HCT116 (cell line): ENCODE measurements around the gene LYPD6. TPM values are rescaled to one million over a fixed set of nuclear protein-coding genes. Genes with fewer than 3 reads are reported as not detected.
A peak's percentile ranks its signal among the peaks of the same experiment; 100 is the strongest.

Experiments
- ATAC-seq: fragments of 200-7000 bp; cut with Tn5 transposase; 2 replicates; pipeline ENCODE4 v1.9.1; 2020; ENCODE audit warnings: mild to moderate bottlenecking, moderate library complexity
- BruUV-seq: library from RNA; stranded (reverse); fragments of 400-500 nt; replicated peaks from 2 replicates; lab custom pipeline; 2021; lab: Mats Ljungman, UMichigan
- CTCF ChIA-PET: fragments of 300-600 bp; sonication (Branson Sonifier 250); formaldehyde crosslinking; loops from one replicate; lab custom pipeline; 2021; ENCODE audit warnings: antibody characterized with exemption; lab: Charles Lee
- POLR2A ChIA-PET: fragments of 300-600, 350-600 bp; sonication (Branson Sonifier 250); formaldehyde crosslinking; loops from one replicate; lab custom pipeline; 2021; ENCODE audit warnings: antibody characterized with exemption; lab: Charles Lee
- RAD21 ChIA-PET, 2 experiments: fragments of 300-600 bp; sonication (Branson Sonifier 250); formaldehyde crosslinking; loops; one replicate each; lab custom pipeline; 2023; ENCODE audit warnings: low total read pairs in 2 of 2; ENCODE audit not compliant: uncharacterized antibody in 2 of 2, unreplicated experiment in 2 of 2, low non-redundant PET in 1 of 2; lab: Charles Lee
- DNase-seq: peaks from one replicate; pipeline ENCODE4 v3.0.0-alpha.2; 2010; ENCODE audit warnings: low read depth, low spot score
- H2AFZ ChIP-seq: fragments of 200-600 bp; shearing (Covaris generic), sonication (generic); 2 replicates; pipeline ENCODE4 v1.6.1; 2017; ENCODE audit warnings: low read depth, mixed run types, mixed read lengths, antibody characterized with exemption, low read length; ENCODE audit not compliant: poor library complexity, severe bottlenecking
- H3K27ac ChIP-seq: 2 replicates; pipeline ENCODE4 v1.5.1; 2012; ENCODE audit warnings: low read depth, low read length
- H3K27me3 ChIP-seq: fragments of 200-600 bp; sonication (generic); 2 replicates; pipeline ENCODE4 v1.6.1; 2016; ENCODE audit warnings: mixed run types, low read length, mixed read lengths; ENCODE audit not compliant: insufficient read depth
- H3K36me3 ChIP-seq, 2 experiments: fragments of 200-500 bp in 1 of 2; fragments of 200-600 bp in 1 of 2; sonication (Bioruptor generic) in 1 of 2; sonication (generic) in 1 of 2; 2 replicates each; pipeline versions ENCODE4 v1.5.1 to v1.6.1; 2014 to 2016; ENCODE audit warnings: low read length in 2 of 2, inconsistent platforms in 1 of 2, mixed read lengths in 1 of 2, mixed run types in 1 of 2; ENCODE audit not compliant: insufficient read depth in 2 of 2, control insufficient read depth in 1 of 2
- H3K4me1 ChIP-seq, 2 experiments: fragments of 200-600 bp in 1 of 2; sonication (generic) in 1 of 2; 2 replicates each; pipeline versions ENCODE4 v1.5.1 to v1.6.1; 2012 to 2017; ENCODE audit warnings: low read length in 2 of 2, inconsistent platforms in 1 of 2, mild to moderate bottlenecking in 1 of 2, mixed read lengths in 1 of 2, mixed run types in 1 of 2, moderate library complexity in 1 of 2; ENCODE audit not compliant: insufficient read depth in 2 of 2, control insufficient read depth in 1 of 2
- H3K4me2 ChIP-seq: fragments of 200-600 bp; sonication (generic); 2 replicates; pipeline ENCODE4 v1.6.1; 2017; ENCODE audit warnings: mixed run types, low read length, mixed read lengths
- H3K4me3 ChIP-seq, 2 experiments: fragments of 200-600 bp in 1 of 2; sonication (generic) in 1 of 2; replicated peaks in 1 of 2; 2 replicates each; pipeline ENCODE4 v1.5.1; 2011 to 2016; ENCODE audit warnings: low read length in 2 of 2, control low read depth in 1 of 2, low read depth in 1 of 2, mild to moderate bottlenecking in 1 of 2, mixed read lengths in 1 of 2, mixed run types in 1 of 2
- H3K79me2 ChIP-seq: fragments of 200-600 bp; sonication (generic); 2 replicates; pipeline ENCODE4 v1.6.1; 2017; ENCODE audit warnings: mild to moderate bottlenecking, mixed run types, low read length, moderate library complexity, mixed read lengths; ENCODE audit not compliant: insufficient read depth
- H3K9ac ChIP-seq: fragments of 200-600 bp; sonication (generic); 2 replicates; pipeline ENCODE4 v1.6.1; 2016; ENCODE audit warnings: low read length, mixed read lengths
- H3K9me2 ChIP-seq: fragments of 200-600 bp; sonication (generic), shearing (Covaris generic); 2 replicates; pipeline ENCODE4 v1.6.1; 2017; ENCODE audit warnings: mixed run types, mild to moderate bottlenecking, moderate library complexity; ENCODE audit not compliant: insufficient read depth
- H3K9me3 ChIP-seq, 2 experiments: fragments of 200-500 bp in 1 of 2; fragments of 200-600 bp in 1 of 2; sonication (Bioruptor generic) in 1 of 2; sonication (generic) in 1 of 2; 2 replicates each; pipeline ENCODE4 v1.6.1; 2014 to 2017; ENCODE audit warnings: low read length in 2 of 2, mixed read lengths in 2 of 2, inconsistent platforms in 1 of 2, low read depth in 1 of 2, mild to moderate bottlenecking in 1 of 2, mixed run types in 1 of 2, moderate library complexity in 1 of 2; ENCODE audit not compliant: control insufficient read depth in 1 of 2, insufficient read depth in 1 of 2
- H4K20me1 ChIP-seq: fragments of 200-600 bp; sonication (generic), shearing (Covaris generic); 2 replicates; pipeline ENCODE4 v1.6.1; 2017; ENCODE audit warnings: mixed run types, mild to moderate bottlenecking, moderate library complexity; ENCODE audit not compliant: insufficient read depth
- CBX3 ChIP-seq: IDR thresholded peaks from 2 replicates; pipeline ENCODE4 v1.6.1; 2012; ENCODE audit warnings: low read depth
- CTCF ChIP-seq, 3 experiments: fragments of 200-600 bp in 1 of 3; sonication (generic) in 1 of 3; IDR thresholded peaks in 2 of 3; conservative IDR thresholded peaks in 1 of 3; 2 replicates each; pipeline ENCODE4 v1.5.1; 2012 to 2017; ENCODE audit warnings: low read depth in 2 of 3, low read length in 2 of 3, antibody characterized with exemption in 1 of 3, borderline replicate concordance in 1 of 3, control low read depth in 1 of 3, mild to moderate bottlenecking in 1 of 3, mixed read lengths in 1 of 3, mixed run types in 1 of 3, moderate library complexity in 1 of 3; ENCODE audit not compliant: insufficient read depth in 1 of 3
- POLR2AphosphoS5 ChIP-seq: IDR thresholded peaks from 2 replicates; pipeline ENCODE4 v1.6.1; 2011; ENCODE audit warnings: mild to moderate bottlenecking, low read depth, low read length, moderate library complexity
- intact Hi-C: fragments of 100-400 bp; cut with micrococcal nuclease; formaldehyde crosslinking; loops from 2 replicates; pipeline ENCODE4 v1.10.0; 2022
- total RNA-seq: library from RNA; stranded (reverse); gene quantifications from one replicate; pipeline ENCODE4 v1.2.1, GENCODE V29; 2021; ENCODE audit not compliant: unreplicated experiment

LYPD6 gene
- total RNA-seq, 1 experiment from 2014 or later: 3.0 TPM

DNA sequence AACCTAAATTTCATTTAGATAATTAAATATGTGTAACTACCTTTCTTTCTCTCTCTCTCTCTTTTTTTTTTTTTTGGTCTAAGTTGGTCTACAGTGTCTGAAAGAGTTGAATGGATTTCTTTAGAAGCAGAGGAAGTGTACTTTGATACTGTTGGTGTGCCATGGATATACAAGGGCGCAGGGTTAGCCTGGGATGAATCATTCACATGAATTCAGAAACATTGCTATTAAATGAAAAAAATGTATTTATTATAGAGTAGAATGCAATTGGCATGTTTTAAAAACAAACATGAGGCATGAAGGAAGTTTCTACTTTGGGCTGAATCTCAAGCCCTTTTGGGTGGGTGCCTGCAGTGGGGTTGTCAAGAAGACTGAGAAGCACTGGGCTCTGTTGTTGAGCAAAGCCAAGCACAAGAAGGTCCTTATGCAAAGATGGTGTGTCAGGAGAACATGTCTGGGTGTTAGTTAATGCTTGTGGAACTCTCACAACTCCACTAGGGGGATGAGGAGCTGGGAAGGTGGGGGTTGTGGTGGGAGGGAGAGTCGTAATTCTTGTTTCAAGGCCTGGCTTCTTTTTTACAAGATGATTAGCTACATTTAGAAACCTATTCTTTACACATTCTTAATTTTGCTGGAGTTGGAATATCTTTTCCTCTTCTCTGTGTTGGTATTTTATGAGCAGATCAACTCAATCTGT is 57.9 kb downstream of the LYPD6 start:
- no peaks in the 10 kb centered on the region for H3K79me2 ChIP-seq

More for the DNA sequence above, 57.9 kb downstream of the LYPD6 start:
- BruUV-seq: no TSS peak
- H3K4me2 ChIP-seq: no peak overlapping the region
- no peaks in the 10 kb centered on the region for H3K27me3 ChIP-seq
- H3K9me2 ChIP-seq: no peaks in the 10 kb centered on the region
- ChIA-PET RAD21 (no interaction called here), POLR2A (no interaction called here), CTCF (no interaction called here)
- no peaks in the 10 kb centered on the region for H3K36me3 ChIP-seq
- DNase-seq (no peak), ATAC-seq (peak; percentile 77)
- TF ChIP-seq CBX3: no peak
- TF ChIP-seq POLR2AphosphoS5: no peak
- TF ChIP-seq CTCF (IDR thresholded peaks at IDR 0.05 in 2 of 3, conservative IDR thresholded peaks at IDR 0.05 in 1 of 3; ENCODE audit: borderline replicate concordance in 1 of 3, insufficient read depth in 1 of 3, low read depth in 2 of 3, low read length in 2 of 3): peak in 2 of 3 experiments; percentile 30 to 37; a peak in 3 of 6 replicates
- no peak overlapping the region for H3K27ac ChIP-seq
- H3K4me3 ChIP-seq: no peak overlapping the region
- no peak overlapping the region for H3K9ac ChIP-seq
- H3K4me1 ChIP-seq: no peaks in the 10 kb centered on the region
- intact Hi-C loops: no loop called here
- H3K9me3 ChIP-seq: no peaks in the 10 kb centered on the region
- no peak overlapping the region for H2AFZ ChIP-seq
- no peaks in the 10 kb centered on the region for H4K20me1 ChIP-seq
